ENCODE results near the gene PPFIA2. TPM values are rescaled to one million over a fixed set of nuclear protein-coding genes. Genes with fewer than 3 reads are reported as not detected.

PPFIA2 gene
- total RNA-seq, 2 donors from 2014 or later: not detected

DNA sequence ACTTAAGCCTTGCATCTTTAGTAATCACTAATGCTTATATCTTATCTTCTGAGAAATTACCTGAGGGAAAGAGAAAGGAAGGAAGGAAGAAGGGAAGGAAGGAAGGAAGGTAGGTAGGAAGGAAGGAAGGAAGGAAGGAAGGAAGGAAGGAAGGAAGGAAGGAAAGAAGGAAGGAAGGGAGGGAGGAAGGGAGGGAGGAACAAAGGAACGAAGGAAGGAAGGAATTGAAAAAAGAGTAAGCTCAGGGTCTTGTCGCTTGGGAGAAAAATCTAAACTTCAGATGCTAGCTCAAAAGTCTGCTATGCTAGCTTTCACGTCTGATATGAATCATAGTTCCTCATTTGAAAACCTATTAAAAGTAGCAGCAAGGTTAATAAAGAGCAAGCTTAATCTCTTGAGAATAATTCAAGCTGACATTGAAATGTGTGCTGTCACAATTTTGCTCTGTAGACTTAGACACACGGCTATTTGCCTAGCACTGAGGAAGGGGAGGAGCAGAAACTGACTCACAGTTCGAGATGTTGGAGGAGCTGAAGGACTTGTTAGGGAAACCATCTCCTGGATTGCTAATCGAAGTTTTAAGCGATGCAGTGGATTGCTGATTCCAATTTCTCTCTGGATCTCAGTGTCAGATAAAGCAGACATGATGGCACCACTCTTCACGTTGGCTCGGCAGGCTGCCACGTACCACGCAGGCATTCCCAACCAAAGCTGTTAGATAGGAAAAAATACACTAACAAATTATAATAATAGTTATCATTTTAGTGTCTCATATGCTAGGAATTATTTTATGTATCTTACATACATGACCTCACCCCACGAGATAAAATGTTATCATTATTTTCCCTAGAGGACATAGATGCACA lies 464.6 kb downstream of the PPFIA2 start:
- ATAC-seq (replicated peaks): no peak
- no peaks in the 10 kb centered on the region for H3K9me3 Mint-ChIP-seq

DNA sequence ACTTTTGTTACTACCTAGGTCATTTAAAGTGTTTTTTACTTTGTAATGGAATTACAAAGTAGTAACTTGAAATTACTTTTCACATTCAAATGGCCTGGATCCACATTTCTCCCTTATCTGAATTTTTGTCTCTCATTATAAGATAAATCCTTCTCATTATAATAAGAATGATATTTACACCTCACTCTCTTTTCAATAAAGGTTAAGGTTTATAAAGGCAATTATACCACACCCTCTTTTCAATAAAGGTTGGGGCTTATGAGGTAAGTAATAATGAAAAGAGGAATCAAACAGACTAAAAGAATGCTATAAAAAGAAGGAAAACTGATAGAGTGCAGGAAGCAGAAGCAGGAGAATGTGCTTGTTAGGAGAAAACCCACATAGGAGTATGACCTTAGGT lies 470.5 kb downstream of the PPFIA2 start:
- ATAC-seq (replicated peaks): no peak
- Mint-ChIP-seq H3K27me3 (no peaks in the 10 kb centered on the region), H3K4me3 (no peak overlapping the region), H3K4me1 (no peaks in the 10 kb centered on the region), H3K27ac (no peak overlapping the region), H3K9me3 (no peaks in the 10 kb centered on the region), H3K36me3 (ENCODE audit: low read depth) (no peaks in the 10 kb centered on the region)

More for the DNA sequence above, 464.6 kb downstream of the PPFIA2 start:
- Mint-ChIP-seq H3K27ac (no peak overlapping the region), H3K36me3 (ENCODE audit: low read depth) (no peaks in the 10 kb centered on the region), H3K4me1 (no peaks in the 10 kb centered on the region), H3K27me3 (no peaks in the 10 kb centered on the region), H3K4me3 (no peak overlapping the region)

DNA sequence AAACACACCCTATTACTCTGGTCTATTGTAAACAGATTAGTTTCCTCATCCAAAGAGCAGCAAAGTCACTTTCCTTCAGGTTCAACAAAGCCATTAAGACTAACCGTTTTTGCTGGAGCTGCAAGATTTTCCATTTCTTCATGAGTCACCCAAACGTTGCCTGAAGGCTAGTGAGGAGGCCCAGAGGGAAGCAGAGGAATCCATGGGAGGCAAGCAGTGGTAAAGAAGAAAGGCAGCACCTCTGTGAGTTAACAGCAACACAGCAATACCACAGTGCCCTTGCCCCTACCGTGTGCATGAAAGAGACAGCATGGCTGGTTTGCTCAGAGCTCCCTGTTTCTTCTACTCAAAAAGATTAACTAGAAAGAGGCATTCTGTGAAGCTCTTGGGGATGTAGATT lies 475.0 kb downstream of the PPFIA2 start:
- Mint-ChIP-seq H3K27me3 (no peaks in the 10 kb centered on the region), H3K27ac (no peak overlapping the region), H3K4me1 (no peaks in the 10 kb centered on the region), H3K36me3 (ENCODE audit: low read depth) (no peaks in the 10 kb centered on the region), H3K4me3 (no peak overlapping the region), H3K9me3 (no peaks in the 10 kb centered on the region)
- no peak for ATAC-seq (replicated peaks)

DNA sequence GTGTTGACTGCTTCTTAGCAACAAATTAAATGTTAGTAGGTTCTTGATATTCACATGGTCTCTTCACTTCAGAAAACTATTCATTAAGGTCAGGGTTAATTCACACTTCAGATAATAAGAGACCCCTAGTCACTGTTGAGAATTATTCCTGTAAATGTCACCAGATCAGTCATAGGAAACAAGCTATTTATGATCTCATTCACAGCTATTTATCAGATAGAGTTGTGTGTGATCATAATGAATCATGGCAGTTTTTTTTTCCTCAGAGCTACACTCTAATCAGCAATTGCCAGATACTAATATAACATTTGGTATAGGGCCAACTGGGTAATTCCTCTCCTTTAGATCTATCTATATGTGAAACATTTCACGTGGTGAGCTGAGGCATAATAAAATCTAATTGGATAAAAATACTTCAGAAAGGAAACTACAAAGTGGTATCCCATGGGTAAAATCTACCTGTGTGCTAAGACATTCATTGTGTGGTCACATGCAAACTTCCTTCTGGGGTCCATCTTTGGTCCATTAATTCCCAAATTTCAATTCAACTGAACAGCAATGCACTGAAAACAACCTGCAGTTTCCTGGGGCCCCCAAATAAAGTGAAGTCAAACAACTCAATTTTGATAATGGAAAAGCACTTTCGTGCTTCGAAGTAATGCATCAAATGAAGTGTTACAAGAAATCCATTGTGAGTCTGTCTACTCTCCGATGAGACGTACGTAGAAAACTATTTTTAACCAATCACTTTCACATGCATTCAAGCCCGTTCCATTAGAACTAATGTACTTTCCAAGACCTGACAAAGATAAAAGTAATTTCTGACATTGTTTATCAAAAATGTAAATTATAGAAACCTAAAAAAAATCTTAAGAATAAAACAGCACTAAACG lies 484.3 kb downstream of the PPFIA2 start:
- H3K27ac Mint-ChIP-seq: no peak overlapping the region
- peaks cover 9% of the 10 kb centered on the region for H3K9me3 Mint-ChIP-seq
- ATAC-seq (replicated peaks): no peak
- no peaks in the 10 kb centered on the region for H3K36me3 Mint-ChIP-seq (ENCODE audit: low read depth)
- H3K4me1 Mint-ChIP-seq: no peaks in the 10 kb centered on the region
- no peaks in the 10 kb centered on the region for H3K27me3 Mint-ChIP-seq
- H3K4me3 Mint-ChIP-seq: no peak overlapping the region

GRCh38 chr12:81270385-81270784 lies 488.8 kb downstream of the PPFIA2 start:
- no peaks in the 10 kb centered on the region for H3K36me3 Mint-ChIP-seq (ENCODE audit: low read depth)
- no peak for ATAC-seq (replicated peaks)
- no peaks in the 10 kb centered on the region for H3K27me3 Mint-ChIP-seq
- no peak overlapping the region for H3K4me3 Mint-ChIP-seq
- no peak overlapping the region for H3K27ac Mint-ChIP-seq
- no peaks in the 10 kb centered on the region for H3K4me1 Mint-ChIP-seq
- peaks cover 5% of the 10 kb centered on the region for H3K9me3 Mint-ChIP-seq

- Mint-ChIP-seq H3K27ac (no peak overlapping the region), H3K27me3 (no peaks in the 10 kb centered on the region), H3K36me3 (ENCODE audit: low read depth) (no peaks in the 10 kb centered on the region), H3K4me3 (no peak overlapping the region), H3K9me3 (peaks cover 6% of the 10 kb centered on the region), H3K4me1 (no peaks in the 10 kb centered on the region)
- ATAC-seq (replicated peaks): no peak
Observed at GRCh38 chr12:81263072-81263471, 496.1 kb downstream of the PPFIA2 start.

DNA sequence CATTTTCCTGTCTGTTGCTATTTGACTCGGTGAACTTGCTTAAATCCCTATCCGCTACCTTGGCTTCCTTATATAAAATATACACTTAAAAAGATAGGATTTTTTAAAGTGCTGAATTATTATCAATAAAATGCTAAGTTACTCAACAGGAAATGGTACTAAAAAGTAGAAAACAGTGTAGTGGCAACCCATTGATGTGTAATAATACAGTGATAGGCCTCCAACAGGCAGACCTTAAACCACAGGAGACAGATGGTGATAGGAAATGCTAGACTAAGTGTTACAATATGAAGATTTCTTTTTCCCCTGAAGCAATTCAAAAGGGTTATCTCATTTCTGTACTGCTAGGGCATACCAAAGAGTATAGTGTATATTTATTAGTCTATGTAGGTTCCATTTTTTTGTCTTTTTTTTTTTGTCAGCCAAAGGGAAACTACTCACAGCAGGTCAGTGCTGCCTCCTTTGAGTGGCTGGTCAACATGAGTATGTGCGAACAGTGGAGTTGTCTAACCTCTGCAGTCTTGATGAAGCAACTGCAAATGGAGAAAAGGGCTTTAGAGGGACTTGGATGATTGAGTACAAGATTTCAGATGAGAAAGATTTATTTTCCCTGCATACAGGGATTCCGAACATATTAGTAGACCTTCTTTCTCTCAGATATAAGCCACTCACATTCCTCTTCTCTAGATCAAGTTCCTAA lies 497.5 kb downstream of the PPFIA2 start:
- ATAC-seq (replicated peaks): no peak
- no peaks in the 10 kb centered on the region for H3K27me3 Mint-ChIP-seq
- no peak overlapping the region for H3K27ac Mint-ChIP-seq
- H3K4me1 Mint-ChIP-seq: no peaks in the 10 kb centered on the region
- H3K9me3 Mint-ChIP-seq: peaks cover 6% of the 10 kb centered on the region
- H3K36me3 Mint-ChIP-seq (ENCODE audit: low read depth): no peaks in the 10 kb centered on the region
- no peak overlapping the region for H3K4me3 Mint-ChIP-seq

GRCh38 chr12:81259360-81259759 lies 499.8 kb downstream of the PPFIA2 start:
- no peaks in the 10 kb centered on the region for H3K4me1 Mint-ChIP-seq
- H3K27me3 Mint-ChIP-seq: no peaks in the 10 kb centered on the region
- H3K36me3 Mint-ChIP-seq (ENCODE audit: low read depth): no peaks in the 10 kb centered on the region
- H3K4me3 Mint-ChIP-seq: no peak overlapping the region
- no peak for ATAC-seq (replicated peaks)
- H3K9me3 Mint-ChIP-seq: peaks cover 9% of the 10 kb centered on the region
- H3K27ac Mint-ChIP-seq: no peak overlapping the region

GRCh38 chr12:81257947-81258551 lies 501.1 kb downstream of the PPFIA2 start:
- Mint-ChIP-seq H3K27me3 (no peaks in the 10 kb centered on the region), H3K4me1 (no peaks in the 10 kb centered on the region), H3K9me3 (peaks cover 7% of the 10 kb centered on the region), H3K4me3 (no peak overlapping the region), H3K27ac (no peak overlapping the region), H3K36me3 (ENCODE audit: low read depth) (no peaks in the 10 kb centered on the region)
- no peak for ATAC-seq (replicated peaks)

DNA sequence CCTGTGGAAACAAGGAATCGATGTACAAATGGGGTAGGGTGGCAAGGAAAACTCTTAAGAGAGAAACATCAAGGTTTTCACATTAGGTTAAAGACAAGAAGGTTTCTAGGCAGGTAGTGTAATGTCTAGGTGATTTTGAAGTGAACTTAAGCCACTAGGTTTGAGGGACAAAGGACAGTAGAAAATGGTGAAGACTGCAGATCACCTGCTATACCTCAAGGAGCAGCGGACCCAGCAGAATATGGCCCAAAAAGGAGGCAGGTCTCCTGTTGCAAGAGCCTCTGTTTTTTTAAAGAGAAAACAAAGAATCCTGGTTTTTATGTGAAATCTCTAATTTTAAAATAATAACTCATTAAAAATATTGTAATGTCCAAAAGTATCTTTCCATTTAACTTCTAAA lies 503.2 kb downstream of the PPFIA2 start:
- no peaks in the 10 kb centered on the region for H3K36me3 Mint-ChIP-seq (ENCODE audit: low read depth)
- peaks cover 14% of the 10 kb centered on the region for H3K9me3 Mint-ChIP-seq
- no peak overlapping the region for H3K4me3 Mint-ChIP-seq
- H3K4me1 Mint-ChIP-seq: no peaks in the 10 kb centered on the region
- H3K27me3 Mint-ChIP-seq: no peaks in the 10 kb centered on the region
- ATAC-seq (replicated peaks): no peak
- no peak overlapping the region for H3K27ac Mint-ChIP-seq

DNA sequence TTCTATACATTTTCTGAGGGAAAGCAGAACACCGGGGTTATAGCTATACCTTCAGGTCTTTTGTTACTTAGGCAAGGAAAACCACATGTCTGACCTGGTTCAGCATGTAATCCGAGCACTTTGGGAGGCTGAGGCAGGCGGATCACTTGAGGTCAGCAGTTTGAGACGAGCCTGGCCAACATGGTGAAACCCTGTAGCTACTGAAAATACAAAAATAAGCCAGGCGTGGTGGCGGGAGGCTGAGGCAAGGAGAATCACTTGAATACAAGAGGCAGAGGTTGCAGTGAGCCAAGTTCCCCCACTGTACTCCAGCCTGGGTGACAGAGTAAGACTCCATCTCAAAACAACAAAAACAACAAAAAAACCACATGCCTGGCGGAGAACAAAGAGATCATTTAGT lies 503.7 kb downstream of the PPFIA2 start:
- no peak overlapping the region for H3K4me3 Mint-ChIP-seq
- no peak overlapping the region for H3K27ac Mint-ChIP-seq
- H3K9me3 Mint-ChIP-seq: peaks cover 14% of the 10 kb centered on the region
- ATAC-seq (replicated peaks): no peak
- no peaks in the 10 kb centered on the region for H3K4me1 Mint-ChIP-seq
- H3K36me3 Mint-ChIP-seq (ENCODE audit: low read depth): no peaks in the 10 kb centered on the region
- no peaks in the 10 kb centered on the region for H3K27me3 Mint-ChIP-seq

DNA sequence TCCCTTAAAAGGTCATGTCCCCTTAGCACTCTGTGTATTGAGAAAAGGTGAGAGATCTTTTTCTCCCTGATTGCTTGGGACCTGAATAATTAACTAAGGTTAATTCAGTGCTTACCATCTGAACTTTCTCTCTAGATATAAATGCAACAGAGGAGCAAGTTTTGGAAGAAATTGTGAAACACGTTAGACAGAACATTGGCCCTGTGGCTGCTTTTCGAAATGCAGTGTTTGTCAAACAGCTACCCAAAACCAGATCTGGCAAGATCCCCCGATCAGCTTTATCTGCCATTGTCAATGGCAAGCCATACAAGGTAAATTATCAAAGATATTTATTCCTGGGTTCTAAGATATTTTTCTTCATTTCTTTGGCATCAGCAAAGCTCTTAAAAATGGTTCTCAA lies 505.8 kb downstream of the PPFIA2 start:
- no peak for ATAC-seq (replicated peaks)
- Mint-ChIP-seq H3K36me3 (ENCODE audit: low read depth) (no peaks in the 10 kb centered on the region), H3K27ac (no peak overlapping the region), H3K4me1 (no peaks in the 10 kb centered on the region), H3K9me3 (peaks cover 11% of the 10 kb centered on the region), H3K27me3 (no peaks in the 10 kb centered on the region), H3K4me3 (no peak overlapping the region)

DNA sequence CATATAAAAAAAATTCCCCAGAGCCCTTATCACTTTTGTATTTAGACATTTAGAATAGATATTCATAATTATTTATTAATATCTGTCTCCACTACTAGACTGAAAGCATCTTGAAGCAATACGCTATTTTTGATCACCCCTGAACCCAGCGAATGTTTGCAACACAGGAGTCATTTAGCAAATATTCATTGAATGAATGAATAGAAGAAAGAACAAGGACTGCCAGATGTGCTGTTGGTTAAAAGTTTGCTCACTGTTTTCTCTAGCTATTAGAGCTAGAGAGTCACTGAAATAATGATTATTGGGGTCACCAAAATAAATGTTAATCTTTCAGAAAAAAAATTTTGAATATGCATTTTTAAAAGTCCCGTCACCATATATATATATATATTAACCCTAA lies 506.9 kb downstream of the PPFIA2 start:
- Mint-ChIP-seq H3K27me3 (no peaks in the 10 kb centered on the region), H3K36me3 (ENCODE audit: low read depth) (no peaks in the 10 kb centered on the region), H3K27ac (no peak overlapping the region), H3K9me3 (peaks cover 11% of the 10 kb centered on the region), H3K4me1 (no peaks in the 10 kb centered on the region), H3K4me3 (no peak overlapping the region)
- no peak for ATAC-seq (replicated peaks)

GRCh38 chr12:81249976-81250375 lies 509.2 kb downstream of the PPFIA2 start:
- no peaks in the 10 kb centered on the region for H3K4me1 Mint-ChIP-seq
- no peak for ATAC-seq (replicated peaks)
- no peaks in the 10 kb centered on the region for H3K36me3 Mint-ChIP-seq (ENCODE audit: low read depth)
- H3K9me3 Mint-ChIP-seq: peaks cover 12% of the 10 kb centered on the region
- no peaks in the 10 kb centered on the region for H3K27me3 Mint-ChIP-seq
- no peak overlapping the region for H3K4me3 Mint-ChIP-seq
- H3K27ac Mint-ChIP-seq: no peak overlapping the region
